DND-41 (cell line): ENCODE data around the gene SNX32.

Experiments
- CTCF ChIP-seq: IDR thresholded peaks from 2 replicates; pipeline ENCODE4 v1.5.1; 2012; ENCODE audit warnings: borderline replicate concordance, low read length, moderate library complexity, mild to moderate bottlenecking; ENCODE audit not compliant: poor library complexity, severe bottlenecking; ENCODE audit errors: extremely low read depth
- EZH2 ChIP-seq: IDR thresholded peaks from 3 replicates; pipeline ENCODE4 v1.6.1; 2012; ENCODE audit warnings: borderline replicate concordance, low read depth, mild to moderate bottlenecking, moderate library complexity, low read length, inconsistent platforms; ENCODE audit not compliant: severe bottlenecking

- peak; percentile 49 for TF ChIP-seq CTCF
- TF ChIP-seq EZH2: no peak
These were observed 57.7 kb downstream of the SNX32 start for GRCh38 chr11:65891219-65892136.
